Measurements from ENCODE around the gene SHH.

DNA sequence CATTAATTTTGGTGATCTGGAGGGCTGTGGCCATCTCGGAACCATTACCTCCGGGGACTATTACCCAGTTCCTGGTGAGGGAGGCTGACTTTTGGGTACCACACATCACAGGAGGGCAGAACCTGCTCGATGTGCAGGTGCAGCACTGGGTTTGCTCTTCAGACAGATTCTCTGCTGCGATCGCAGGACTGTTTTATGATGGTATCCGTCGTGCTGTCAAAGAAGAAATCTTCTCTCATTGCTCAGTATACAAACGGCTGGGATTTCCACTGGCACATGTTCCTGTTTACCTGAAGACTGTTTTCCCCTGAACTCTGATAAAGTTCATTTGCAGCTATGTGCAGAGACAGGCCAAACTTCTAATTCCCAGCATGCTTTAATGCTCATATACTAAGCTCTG is 27.2 kb upstream of the SHH start:
- no peak for TF ChIP-seq POLR2A (IDR thresholded peaks at IDR 0.05)
- TF ChIP-seq, protein P1, sequence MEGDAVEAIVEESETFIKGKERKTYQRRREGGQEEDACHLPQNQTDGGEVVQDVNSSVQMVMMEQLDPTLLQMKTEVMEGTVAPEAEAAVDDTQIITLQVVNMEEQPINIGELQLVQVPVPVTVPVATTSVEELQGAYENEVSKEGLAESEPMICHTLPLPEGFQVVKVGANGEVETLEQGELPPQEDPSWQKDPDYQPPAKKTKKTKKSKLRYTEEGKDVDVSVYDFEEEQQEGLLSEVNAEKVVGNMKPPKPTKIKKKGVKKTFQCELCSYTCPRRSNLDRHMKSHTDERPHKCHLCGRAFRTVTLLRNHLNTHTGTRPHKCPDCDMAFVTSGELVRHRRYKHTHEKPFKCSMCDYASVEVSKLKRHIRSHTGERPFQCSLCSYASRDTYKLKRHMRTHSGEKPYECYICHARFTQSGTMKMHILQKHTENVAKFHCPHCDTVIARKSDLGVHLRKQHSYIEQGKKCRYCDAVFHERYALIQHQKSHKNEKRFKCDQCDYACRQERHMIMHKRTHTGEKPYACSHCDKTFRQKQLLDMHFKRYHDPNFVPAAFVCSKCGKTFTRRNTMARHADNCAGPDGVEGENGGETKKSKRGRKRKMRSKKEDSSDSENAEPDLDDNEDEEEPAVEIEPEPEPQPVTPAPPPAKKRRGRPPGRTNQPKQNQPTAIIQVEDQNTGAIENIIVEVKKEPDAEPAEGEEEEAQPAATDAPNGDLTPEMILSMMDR (IDR thresholded peaks at IDR 0.05) = no peak

Measured in testis (tissue), 2 donors.